Ovary (tissue), 3 donors: ENCODE measurements around the gene ANKRD27.

Source experiments
- EP300 ChIP-seq: sonication (generic); formaldehyde crosslinking; IDR thresholded peaks from one replicate; pipeline ENCODE4 v1.6.1; 2017; ENCODE audit warnings: antibody characterized with exemption
- POLR2A ChIP-seq: fragments of 450-650 bp; IDR thresholded peaks from one replicate; pipeline ENCODE4 v1.6.1; 2017; ENCODE audit warnings: antibody characterized with exemption, mild to moderate bottlenecking, moderate library complexity
- TF ChIP-seq, protein P1 (sequence below), 3 donors: fragments of 450-650 bp in 2 of 3; fragments of 200-600 bp in 1 of 3; IDR thresholded peaks; one replicate each; pipeline versions ENCODE4 v1.5.1 to v1.8.0; 2016 to 2022; ENCODE audit warnings: antibody characterized with exemption in 3 of 3, mild to moderate bottlenecking in 1 of 3
- donor health status: DM: no; HTN: no; CAD: no.

DNA sequence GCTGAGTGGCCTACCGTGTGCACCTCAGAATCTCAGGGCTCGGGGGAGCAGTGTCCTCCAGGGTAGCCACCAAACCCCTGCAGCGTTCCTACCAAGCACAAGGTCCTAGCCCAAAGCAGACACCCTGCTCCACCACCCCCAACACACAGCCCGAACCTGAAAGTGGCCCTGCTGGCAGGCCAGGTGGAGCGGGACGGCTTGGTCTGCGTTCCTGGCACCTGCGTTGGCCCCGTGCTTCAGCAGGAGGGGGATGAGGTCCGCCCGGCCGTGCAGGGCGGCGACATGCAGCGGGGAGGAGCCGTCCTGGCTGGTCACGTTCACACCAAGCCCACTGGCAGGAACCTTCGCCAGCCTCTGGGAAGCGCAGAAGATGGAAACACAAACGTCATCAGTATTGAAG lies 67.5 kb downstream of the ANKRD27 start:
- TF ChIP-seq, protein P1, sequence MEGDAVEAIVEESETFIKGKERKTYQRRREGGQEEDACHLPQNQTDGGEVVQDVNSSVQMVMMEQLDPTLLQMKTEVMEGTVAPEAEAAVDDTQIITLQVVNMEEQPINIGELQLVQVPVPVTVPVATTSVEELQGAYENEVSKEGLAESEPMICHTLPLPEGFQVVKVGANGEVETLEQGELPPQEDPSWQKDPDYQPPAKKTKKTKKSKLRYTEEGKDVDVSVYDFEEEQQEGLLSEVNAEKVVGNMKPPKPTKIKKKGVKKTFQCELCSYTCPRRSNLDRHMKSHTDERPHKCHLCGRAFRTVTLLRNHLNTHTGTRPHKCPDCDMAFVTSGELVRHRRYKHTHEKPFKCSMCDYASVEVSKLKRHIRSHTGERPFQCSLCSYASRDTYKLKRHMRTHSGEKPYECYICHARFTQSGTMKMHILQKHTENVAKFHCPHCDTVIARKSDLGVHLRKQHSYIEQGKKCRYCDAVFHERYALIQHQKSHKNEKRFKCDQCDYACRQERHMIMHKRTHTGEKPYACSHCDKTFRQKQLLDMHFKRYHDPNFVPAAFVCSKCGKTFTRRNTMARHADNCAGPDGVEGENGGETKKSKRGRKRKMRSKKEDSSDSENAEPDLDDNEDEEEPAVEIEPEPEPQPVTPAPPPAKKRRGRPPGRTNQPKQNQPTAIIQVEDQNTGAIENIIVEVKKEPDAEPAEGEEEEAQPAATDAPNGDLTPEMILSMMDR (IDR thresholded peaks at IDR 0.05), result no peak
- no peak for TF ChIP-seq POLR2A
- TF ChIP-seq EP300, result no peak
